WTC11 (cell line): ENCODE results near the gene TIPRL. TPM values are rescaled to one million over a fixed set of nuclear protein-coding genes. Genes with fewer than 3 reads are reported as not detected.

Experiments
- ATAC-seq: fragments of 200-7000 bp; cut with Tn5 transposase; 2 replicates; pipeline ENCODE4 v1.10.0; 2021; ENCODE audit warnings: mild to moderate bottlenecking, moderate library complexity
- CTCF ChIA-PET: fragments of 300-600 bp; sonication (Branson Sonifier 250); formaldehyde crosslinking; loops from one replicate; lab custom pipeline; 2021; ENCODE audit warnings: antibody characterized with exemption; lab: Charles Lee
- POLR2A ChIA-PET: fragments of 350-600 bp; sonication (Branson Sonifier 250); formaldehyde crosslinking; loops from one replicate; lab custom pipeline; 2021; ENCODE audit warnings: antibody characterized with exemption; lab: Charles Lee
- DNase-seq: peaks from one replicate; pipeline ENCODE4 v3.0.0; 2021; ENCODE audit warnings: low spot score
- H3K27ac Mint-ChIP-seq: 2 replicates; pipeline ENCODE4 v1.8.0; 2021; ENCODE audit warnings: mixed read lengths
- H3K27me3 Mint-ChIP-seq: 2 replicates; pipeline ENCODE4 v1.8.0; 2021; ENCODE audit warnings: low read depth, mild to moderate bottlenecking, moderate library complexity, mixed read lengths
- H3K36me3 Mint-ChIP-seq: 2 replicates; pipeline ENCODE4 v1.8.0; 2021; ENCODE audit warnings: mixed read lengths
- H3K4me1 Mint-ChIP-seq: 2 replicates; pipeline ENCODE4 v1.8.0; 2022; ENCODE audit warnings: mixed read lengths
- H3K4me3 Mint-ChIP-seq: 2 replicates; pipeline ENCODE4 v1.8.0; 2021; ENCODE audit warnings: mild to moderate bottlenecking, moderate library complexity, mixed read lengths
- H3K9me3 Mint-ChIP-seq: 2 replicates; pipeline ENCODE4 v1.8.0; 2021; ENCODE audit warnings: mixed read lengths
- AR ChIP-seq: fragments of 250-450 bp; sonication (Bioruptor Pico); IDR thresholded peaks from 2 replicates; pipeline ENCODE4 v1.9.0; 2021; ENCODE audit warnings: mild to moderate bottlenecking
- ESRRA ChIP-seq: sonication (generic); formaldehyde crosslinking; IDR thresholded peaks from 2 replicates; pipeline ENCODE4 v1.8.1; 2022; ENCODE audit warnings: mild to moderate bottlenecking, missing genetic modification reagents, borderline replicate concordance
- FOXP4 ChIP-seq: sonication (generic); formaldehyde crosslinking; IDR thresholded peaks from 2 replicates; pipeline ENCODE4 v1.8.0; 2022; ENCODE audit warnings: mild to moderate bottlenecking, missing genetic modification reagents
- GRHL2 ChIP-seq: fragments of 250-450 bp; sonication (Bioruptor Pico); IDR thresholded peaks from 2 replicates; pipeline ENCODE4 v1.8.0; 2022; ENCODE audit warnings: mild to moderate bottlenecking, moderate library complexity; ENCODE audit not compliant: insufficient replicate concordance, severe bottlenecking
- NFATC4 ChIP-seq: fragments of 250-450 bp; sonication (Bioruptor Pico); IDR thresholded peaks from 2 replicates; pipeline ENCODE4 v1.9.0; 2021; ENCODE audit warnings: mild to moderate bottlenecking
- SMAD3 ChIP-seq: sonication (generic); formaldehyde crosslinking; IDR thresholded peaks from 2 replicates; pipeline ENCODE4 v1.8.0; 2022; ENCODE audit warnings: missing genetic modification reagents, mild to moderate bottlenecking, borderline replicate concordance
- TCF7 ChIP-seq: sonication (generic); formaldehyde crosslinking; IDR thresholded peaks from 2 replicates; pipeline ENCODE4 v1.8.0; 2022; ENCODE audit warnings: mild to moderate bottlenecking, low read depth, missing genetic modification reagents, moderate library complexity
- ZNF263 ChIP-seq: sonication (generic); formaldehyde crosslinking; IDR thresholded peaks from 2 replicates; pipeline ENCODE4 v1.8.1; 2022; ENCODE audit warnings: low read depth, mild to moderate bottlenecking, moderate library complexity, missing genetic modification reagents
- ZNF396 ChIP-seq: fragments of 250-450 bp; sonication (Bioruptor Pico); IDR thresholded peaks from 2 replicates; pipeline ENCODE4 v1.8.0; 2021; ENCODE audit warnings: mild to moderate bottlenecking, moderate library complexity, borderline replicate concordance
- ZNF532 ChIP-seq: fragments of 250-450 bp; sonication (Bioruptor Pico); IDR thresholded peaks from 2 replicates; pipeline ENCODE4 v1.9.0; 2021; ENCODE audit warnings: mild to moderate bottlenecking, borderline replicate concordance
- total RNA-seq: library from RNA; stranded (reverse); gene quantifications from 3 replicates; pipeline ENCODE4 v1.2.3, GENCODE V29; 2021
- TF ChIP-seq, protein P1 (sequence below): sonication (generic); formaldehyde crosslinking; IDR thresholded peaks from 2 replicates; pipeline ENCODE4 v1.8.1; 2023; ENCODE audit warnings: mild to moderate bottlenecking, missing genetic modification reagents
- TF ChIP-seq, protein P2 (sequence below): sonication (generic); formaldehyde crosslinking; IDR thresholded peaks from 2 replicates; pipeline ENCODE4 v1.8.1; 2023; ENCODE audit warnings: mild to moderate bottlenecking, missing genetic modification reagents
- TF ChIP-seq, protein P3 (sequence below): sonication (generic); formaldehyde crosslinking; conservative IDR thresholded peaks from 2 replicates; pipeline ENCODE4 v1.8.1; 2023; ENCODE audit warnings: mild to moderate bottlenecking, low read depth, missing genetic modification reagents, moderate library complexity
- TF ChIP-seq, protein P4 (sequence below): sonication (generic); formaldehyde crosslinking; IDR thresholded peaks from 2 replicates; pipeline ENCODE4 v1.8.1; 2022; ENCODE audit warnings: missing genetic modification reagents, borderline replicate concordance

The TIPRL gene
- total RNA-seq, 1 experiment from 2014 or later, result 25.3 TPM

DNA sequence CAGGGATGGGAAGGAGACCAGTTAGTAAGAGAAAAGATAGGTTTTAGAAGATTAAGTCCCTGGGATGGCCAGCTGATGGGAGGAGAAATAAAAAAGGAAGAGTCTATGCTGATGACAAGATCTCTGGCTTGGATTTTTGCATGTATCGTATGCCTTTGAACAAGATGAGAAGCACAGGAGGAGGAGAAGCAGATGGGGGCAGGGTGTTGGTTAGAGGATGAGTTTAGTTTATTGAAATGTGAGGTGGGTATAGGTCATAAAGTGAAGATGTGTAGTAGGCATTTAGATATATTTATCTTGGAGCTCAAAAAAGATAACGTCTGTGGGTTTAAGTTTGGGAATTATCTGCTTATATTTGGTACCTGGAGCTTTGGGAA, 1.4 kb downstream of the TIPRL start:
- H3K27ac Mint-ChIP-seq, result no peak overlapping the region
- peaks cover 7% of the 10 kb centered on the region for H3K4me1 Mint-ChIP-seq
- CTCF ChIA-PET, result interaction anchor here (1.2 to 2.2 kb wide), 2 partner anchors 55 to 163 kb away, joined by 5 to 8 read pairs; no protein-coding TSS in a partner anchor
- no peak overlapping the region for H3K4me3 Mint-ChIP-seq
- DNase-seq, result no peak
- POLR2A ChIA-PET, result no interaction called here
- no peak for ATAC-seq
- H3K27me3 Mint-ChIP-seq, result no peaks in the 10 kb centered on the region
- TF ChIP-seq, protein P1, sequence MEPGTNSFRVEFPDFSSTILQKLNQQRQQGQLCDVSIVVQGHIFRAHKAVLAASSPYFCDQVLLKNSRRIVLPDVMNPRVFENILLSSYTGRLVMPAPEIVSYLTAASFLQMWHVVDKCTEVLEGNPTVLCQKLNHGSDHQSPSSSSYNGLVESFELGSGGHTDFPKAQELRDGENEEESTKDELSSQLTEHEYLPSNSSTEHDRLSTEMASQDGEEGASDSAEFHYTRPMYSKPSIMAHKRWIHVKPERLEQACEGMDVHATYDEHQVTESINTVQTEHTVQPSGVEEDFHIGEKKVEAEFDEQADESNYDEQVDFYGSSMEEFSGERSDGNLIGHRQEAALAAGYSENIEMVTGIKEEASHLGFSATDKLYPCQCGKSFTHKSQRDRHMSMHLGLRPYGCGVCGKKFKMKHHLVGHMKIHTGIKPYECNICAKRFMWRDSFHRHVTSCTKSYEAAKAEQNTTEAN (CRISPR knock-in tag), result no peak
- TF ChIP-seq AR (CRISPR knock-in tag) (no peak), NFATC4 (no peak), ZNF396 (CRISPR knock-in tag) (no peak), FOXP4 (CRISPR knock-in tag) (no peak), ZNF532 (CRISPR knock-in tag) (no peak), TCF7 (no peak), SMAD3 (no peak), ZNF263 (no peak), GRHL2 (CRISPR knock-in tag) (no peak), ESRRA (CRISPR knock-in tag) (no peak)
- TF ChIP-seq, protein P2, sequence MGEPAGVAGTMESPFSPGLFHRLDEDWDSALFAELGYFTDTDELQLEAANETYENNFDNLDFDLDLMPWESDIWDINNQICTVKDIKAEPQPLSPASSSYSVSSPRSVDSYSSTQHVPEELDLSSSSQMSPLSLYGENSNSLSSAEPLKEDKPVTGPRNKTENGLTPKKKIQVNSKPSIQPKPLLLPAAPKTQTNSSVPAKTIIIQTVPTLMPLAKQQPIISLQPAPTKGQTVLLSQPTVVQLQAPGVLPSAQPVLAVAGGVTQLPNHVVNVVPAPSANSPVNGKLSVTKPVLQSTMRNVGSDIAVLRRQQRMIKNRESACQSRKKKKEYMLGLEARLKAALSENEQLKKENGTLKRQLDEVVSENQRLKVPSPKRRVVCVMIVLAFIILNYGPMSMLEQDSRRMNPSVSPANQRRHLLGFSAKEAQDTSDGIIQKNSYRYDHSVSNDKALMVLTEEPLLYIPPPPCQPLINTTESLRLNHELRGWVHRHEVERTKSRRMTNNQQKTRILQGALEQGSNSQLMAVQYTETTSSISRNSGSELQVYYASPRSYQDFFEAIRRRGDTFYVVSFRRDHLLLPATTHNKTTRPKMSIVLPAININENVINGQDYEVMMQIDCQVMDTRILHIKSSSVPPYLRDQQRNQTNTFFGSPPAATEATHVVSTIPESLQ, result no peak
- TF ChIP-seq, protein P3, sequence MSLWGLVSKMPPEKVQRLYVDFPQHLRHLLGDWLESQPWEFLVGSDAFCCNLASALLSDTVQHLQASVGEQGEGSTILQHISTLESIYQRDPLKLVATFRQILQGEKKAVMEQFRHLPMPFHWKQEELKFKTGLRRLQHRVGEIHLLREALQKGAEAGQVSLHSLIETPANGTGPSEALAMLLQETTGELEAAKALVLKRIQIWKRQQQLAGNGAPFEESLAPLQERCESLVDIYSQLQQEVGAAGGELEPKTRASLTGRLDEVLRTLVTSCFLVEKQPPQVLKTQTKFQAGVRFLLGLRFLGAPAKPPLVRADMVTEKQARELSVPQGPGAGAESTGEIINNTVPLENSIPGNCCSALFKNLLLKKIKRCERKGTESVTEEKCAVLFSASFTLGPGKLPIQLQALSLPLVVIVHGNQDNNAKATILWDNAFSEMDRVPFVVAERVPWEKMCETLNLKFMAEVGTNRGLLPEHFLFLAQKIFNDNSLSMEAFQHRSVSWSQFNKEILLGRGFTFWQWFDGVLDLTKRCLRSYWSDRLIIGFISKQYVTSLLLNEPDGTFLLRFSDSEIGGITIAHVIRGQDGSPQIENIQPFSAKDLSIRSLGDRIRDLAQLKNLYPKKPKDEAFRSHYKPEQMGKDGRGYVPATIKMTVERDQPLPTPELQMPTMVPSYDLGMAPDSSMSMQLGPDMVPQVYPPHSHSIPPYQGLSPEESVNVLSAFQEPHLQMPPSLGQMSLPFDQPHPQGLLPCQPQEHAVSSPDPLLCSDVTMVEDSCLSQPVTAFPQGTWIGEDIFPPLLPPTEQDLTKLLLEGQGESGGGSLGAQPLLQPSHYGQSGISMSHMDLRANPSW (CRISPR knock-in tag), result no peak
- TF ChIP-seq, protein P4, sequence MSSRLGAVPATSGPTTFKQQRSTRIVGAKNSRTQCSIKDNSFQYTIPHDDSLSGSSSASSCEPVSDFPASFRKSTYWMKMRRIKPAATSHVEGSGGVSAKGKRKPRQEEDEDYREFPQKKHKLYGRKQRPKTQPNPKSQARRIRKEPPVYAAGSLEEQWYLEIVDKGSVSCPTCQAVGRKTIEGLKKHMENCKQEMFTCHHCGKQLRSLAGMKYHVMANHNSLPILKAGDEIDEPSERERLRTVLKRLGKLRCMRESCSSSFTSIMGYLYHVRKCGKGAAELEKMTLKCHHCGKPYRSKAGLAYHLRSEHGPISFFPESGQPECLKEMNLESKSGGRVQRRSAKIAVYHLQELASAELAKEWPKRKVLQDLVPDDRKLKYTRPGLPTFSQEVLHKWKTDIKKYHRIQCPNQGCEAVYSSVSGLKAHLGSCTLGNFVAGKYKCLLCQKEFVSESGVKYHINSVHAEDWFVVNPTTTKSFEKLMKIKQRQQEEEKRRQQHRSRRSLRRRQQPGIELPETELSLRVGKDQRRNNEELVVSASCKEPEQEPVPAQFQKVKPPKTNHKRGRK (CRISPR knock-in tag), result no peak
- H3K9me3 Mint-ChIP-seq, result no peaks in the 10 kb centered on the region
- no peaks in the 10 kb centered on the region for H3K36me3 Mint-ChIP-seq
